D341Med (cell line): ENCODE measurements around the gene HLX.

ENCODE experiments used
- DNase-seq: peaks from one replicate; pipeline ENCODE4 v3.0.0; 2012; ENCODE audit warnings: low spot score

The HLX gene

GRCh38 chr1:220926146-220926545 is 46.9 kb downstream of the HLX start:
- no peak for DNase-seq

GRCh38 chr1:220927442-220927841 is 48.2 kb downstream of the HLX start:
- no peak for DNase-seq

GRCh38 chr1:220928320-220928719 is 49.1 kb downstream of the HLX start:
- no peak for DNase-seq

- no peak for DNase-seq
Measured at GRCh38 chr1:220928725-220929300, 49.6 kb downstream of the HLX start.

GRCh38 chr1:220929304-220929703 is 50.1 kb downstream of the HLX start:
- no peak for DNase-seq
